Cardiac fibroblast (primary cell): ENCODE measurements around the gene NFIB.

Source experiments
- DNase-seq, 2 donors: peaks; one replicate each; pipeline versions ENCODE4 v3.0.0 to v3.0.0-alpha.2; 2010; ENCODE audit warnings: low read depth in 2 of 2
- H3K4me3 ChIP-seq, 2 donors: replicated peaks in 1 of 2; 1 replicate in 1 of 2; 2 replicates in 1 of 2; pipeline ENCODE4 v1.5.1; 2011; ENCODE audit warnings: low read depth in 2 of 2, low read length in 2 of 2, mild to moderate bottlenecking in 2 of 2, moderate library complexity in 1 of 2
- CTCF ChIP-seq: IDR thresholded peaks from one replicate; pipeline ENCODE4 v1.5.1; 2011; ENCODE audit warnings: low read depth, mild to moderate bottlenecking, low read length, inconsistent platforms

NFIB gene

GRCh38 chr9:14345354-14346230, 31.7 kb upstream of the NFIB start:
- no peak overlapping the region for H3K4me3 ChIP-seq

GRCh38 chr9:14344941-14345353, 31.0 kb upstream of the NFIB start:
- no peak for TF ChIP-seq CTCF
- no peak for DNase-seq
- H3K4me3 ChIP-seq, result no peak overlapping the region

More at GRCh38 chr9:14345354-14346230, 31.7 kb upstream of the NFIB start:
- DNase-seq, result no peak
- no peak for TF ChIP-seq CTCF

GRCh38 chr9:14344053-14344524, 30.1 kb upstream of the NFIB start:
- peak in 1 of 2 donors; percentile 44 for DNase-seq

GRCh38 chr9:14343261-14344031, 29.5 kb upstream of the NFIB start:
- no peak for DNase-seq
- no peak overlapping the region for H3K4me3 ChIP-seq

More at GRCh38 chr9:14344053-14344524, 30.1 kb upstream of the NFIB start:
- peak overlapping the region in 1 of 2 donors; percentile 22 for H3K4me3 ChIP-seq
- no peak for TF ChIP-seq CTCF

GRCh38 chr9:14342736-14343135, 28.8 kb upstream of the NFIB start:
- no peak for DNase-seq

More at GRCh38 chr9:14343261-14344031, 29.5 kb upstream of the NFIB start:
- no peak for TF ChIP-seq CTCF

More at GRCh38 chr9:14342736-14343135, 28.8 kb upstream of the NFIB start:
- H3K4me3 ChIP-seq, result no peak overlapping the region
- no peak for TF ChIP-seq CTCF
